Activated gamma-delta T cell treated with anti-CD3 and anti-CD28 coated beads, Interleukin-2, amount 50 U/mL, for 16 hours (primary cell): ENCODE results near the gene MORC1.
"Not testable (repeated sequence)": the region's sequence is repeated elsewhere in the genome, so short reads cannot be mapped to it uniquely, and the experiment has no call there.

Experiments
- DNase-seq: peaks from one replicate; pipeline ENCODE4 v3.0.0-alpha.2; 2020; ENCODE audit warnings: low read depth

MORC1 gene

DNA sequence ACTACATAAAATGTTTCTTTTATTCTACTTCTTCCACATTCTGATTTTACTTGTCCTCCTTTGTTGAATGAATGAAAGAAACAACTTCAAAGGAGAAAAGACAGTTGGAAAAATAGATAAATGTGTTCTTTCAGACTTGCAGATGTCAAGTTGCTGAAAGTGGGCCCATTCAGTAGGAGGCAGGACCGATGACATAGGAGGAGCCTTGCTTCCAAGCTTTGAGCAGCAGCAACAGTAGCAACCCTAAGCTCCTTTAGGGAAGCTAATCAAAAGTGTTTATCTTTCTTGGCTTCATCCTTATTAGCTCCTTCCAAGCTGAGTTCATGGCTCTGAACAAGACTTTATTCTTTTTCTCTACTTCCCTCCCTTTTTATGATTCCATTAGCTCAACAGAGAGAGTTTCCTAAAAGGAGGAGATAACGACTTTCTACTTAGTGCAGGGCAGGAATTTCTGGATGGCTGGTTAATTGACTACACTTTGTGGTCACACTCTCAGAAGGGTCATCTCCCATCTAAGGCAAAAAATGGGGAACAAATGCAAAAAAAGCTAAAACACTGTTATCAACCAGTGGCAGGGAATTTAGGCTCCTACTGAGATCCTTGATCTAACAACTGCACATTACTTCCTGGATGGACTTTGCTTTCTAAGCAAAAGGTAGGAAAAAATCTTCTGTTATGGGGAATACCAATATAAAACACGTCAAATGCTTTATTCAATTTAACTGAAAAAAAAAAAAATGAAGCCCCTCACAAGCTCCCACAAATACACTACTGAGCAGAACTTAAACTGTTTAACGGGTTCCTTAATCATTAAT, 4.8 kb downstream of the MORC1 start:
- no peak for DNase-seq

DNA sequence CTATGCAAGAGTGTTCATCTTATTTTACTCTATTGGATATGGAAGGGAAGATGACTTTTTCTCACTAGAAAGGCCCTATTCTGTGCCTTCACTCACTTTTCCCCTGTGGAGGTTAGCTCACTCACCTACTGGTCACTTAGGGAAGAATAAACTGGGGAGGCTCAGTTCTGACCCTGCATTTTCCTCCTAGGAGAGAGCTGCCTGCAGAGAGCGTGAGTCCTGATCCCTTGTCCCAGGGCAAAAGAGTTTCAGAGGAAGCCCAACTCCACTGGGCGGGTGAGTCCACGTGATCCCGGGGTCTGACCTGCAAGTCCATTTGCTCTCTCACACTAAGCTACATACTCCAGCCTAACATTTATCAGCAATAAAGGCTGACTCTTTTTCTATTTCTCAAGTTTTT, 8.4 kb downstream of the MORC1 start:
- no peak for DNase-seq

DNA sequence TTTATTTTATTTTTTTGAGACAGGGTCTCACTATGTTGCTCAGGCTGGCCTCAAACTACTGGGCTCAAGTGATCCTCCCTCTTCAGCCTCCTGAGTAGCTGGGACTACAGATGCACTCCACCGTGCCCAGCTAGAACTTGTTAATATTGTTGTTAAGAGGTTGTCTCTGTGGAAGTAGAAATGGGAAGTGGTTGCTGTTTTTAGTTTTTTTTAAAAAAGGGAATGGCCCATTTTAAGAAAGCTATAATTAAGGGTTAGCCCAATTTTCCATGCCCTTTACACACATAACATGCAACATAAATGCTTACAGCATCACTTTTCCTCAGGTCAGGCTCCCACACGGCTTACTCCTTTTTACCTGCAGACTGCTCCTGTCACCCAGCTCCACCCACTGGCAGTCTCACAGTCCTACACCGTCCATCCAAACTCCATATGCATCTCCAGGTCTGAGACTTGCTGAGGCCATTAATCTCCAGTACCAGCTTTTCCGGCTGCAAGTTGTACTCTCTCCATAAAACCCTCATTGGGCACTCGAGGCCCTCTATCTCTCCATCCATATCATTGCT, 19.8 kb downstream of the MORC1 start:
- no peak for DNase-seq

DNA sequence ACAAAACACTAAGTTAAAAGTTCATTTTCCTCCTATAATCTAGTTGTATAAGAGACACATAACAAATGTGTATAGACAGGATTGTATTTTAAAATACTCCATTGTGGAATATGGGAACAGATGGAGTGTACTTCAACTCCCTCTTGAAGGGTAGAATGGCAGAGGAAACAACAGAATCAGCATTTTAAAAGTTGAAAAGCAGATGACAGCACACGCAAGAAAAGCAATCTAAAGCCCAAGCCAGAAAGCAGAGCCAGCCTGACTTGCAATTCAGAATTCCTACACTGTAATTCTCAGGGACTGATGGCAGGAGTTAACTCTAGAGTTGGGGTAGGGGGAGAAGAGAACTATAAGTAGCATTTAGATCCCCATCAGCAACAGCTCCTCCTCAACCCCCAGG, 22.8 kb downstream of the MORC1 start:
- DNase-seq: no peak

DNA sequence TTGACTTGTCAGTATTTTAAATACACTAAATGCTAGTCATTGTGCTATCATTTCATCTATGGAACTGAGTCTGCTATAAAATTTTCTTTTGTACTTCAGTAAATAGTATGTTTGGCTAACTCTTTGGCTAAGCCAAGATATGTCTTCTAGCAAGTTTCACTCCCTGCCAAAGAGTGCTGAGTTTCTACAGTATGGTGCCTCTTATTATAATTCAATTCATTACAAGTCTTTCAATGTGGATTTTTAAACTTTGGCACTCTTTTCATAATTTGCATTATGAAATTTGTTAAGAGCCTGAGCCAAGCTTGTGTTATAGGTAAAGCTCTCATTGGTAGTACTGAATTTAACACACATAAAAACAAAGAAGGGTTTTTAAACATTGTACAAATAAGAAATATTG, 24.4 kb downstream of the MORC1 start:
- no peak for DNase-seq

DNA sequence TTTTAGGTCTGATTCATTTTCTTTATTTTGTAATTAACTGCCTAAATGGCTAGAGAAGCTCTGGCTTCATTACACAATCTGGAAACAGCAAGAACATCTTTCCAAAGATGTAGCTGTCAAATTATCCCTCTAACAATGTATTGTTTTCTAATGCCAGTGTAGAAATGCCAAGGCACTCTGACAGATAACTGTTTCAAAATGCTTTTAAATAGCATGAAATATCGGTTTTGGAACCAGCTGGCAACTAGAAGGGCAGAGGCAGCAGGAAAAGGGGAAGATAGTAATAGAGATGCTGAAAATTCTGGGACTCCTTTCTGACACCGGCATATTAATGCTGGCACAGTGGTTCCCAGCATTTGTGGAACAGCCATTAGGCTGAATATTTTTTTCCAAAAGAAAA, 26.1 kb downstream of the MORC1 start:
- no peak for DNase-seq

DNA sequence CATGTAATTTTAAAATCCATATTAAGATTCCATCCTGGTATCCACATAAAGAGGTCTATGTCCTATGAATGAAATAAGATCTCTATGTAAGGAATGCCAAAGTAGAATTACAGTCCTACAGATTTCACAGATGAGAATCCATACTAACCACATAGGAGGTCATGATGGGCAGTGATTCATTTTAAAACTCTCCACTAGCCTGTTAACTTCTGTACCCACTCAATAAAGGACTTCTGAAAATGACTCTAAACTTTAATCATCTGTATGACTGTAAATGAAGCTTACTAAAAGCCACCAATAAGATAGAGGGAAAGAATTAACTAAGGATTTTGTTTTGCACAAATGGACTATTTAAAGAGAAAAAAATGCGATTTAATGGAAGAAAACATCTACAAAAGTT, 28.7 kb downstream of the MORC1 start:
- no peak for DNase-seq

DNA sequence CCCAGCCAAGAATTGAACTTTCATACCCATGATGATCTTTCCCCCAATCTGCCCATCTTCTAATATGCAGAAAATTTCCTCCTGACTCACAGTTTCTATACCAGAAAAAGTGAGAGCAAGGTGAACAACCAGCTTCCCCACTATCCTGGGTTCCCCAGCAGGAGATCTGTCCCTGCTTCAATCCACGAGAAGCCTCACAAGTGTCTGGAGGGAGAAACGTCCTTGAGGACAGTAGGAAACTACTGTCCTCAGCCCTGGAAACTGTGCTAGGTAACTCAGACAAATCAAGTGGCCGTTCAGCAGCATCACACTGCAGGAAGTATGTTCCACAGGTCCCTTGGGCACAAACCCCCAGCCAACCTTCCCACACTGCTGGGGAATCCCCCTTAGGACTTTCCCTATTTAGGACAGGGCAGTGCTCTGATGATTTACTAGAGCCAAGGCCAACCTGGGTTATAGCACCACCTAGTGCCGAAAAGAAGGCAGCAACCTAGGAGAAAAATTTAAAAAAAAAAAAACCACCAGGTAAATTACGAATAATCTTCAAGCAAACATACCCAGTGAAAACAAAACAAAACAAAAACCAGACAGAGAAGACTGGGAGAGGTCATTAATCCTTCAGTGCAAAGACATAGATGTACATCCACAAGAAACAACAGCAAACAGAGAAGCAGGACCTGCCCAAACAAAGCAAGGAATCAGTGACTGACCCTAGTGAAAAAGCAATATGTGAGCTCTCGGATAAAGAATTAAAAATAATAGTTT, 36.0 kb downstream of the MORC1 start:
- DNase-seq: no peak

DNA sequence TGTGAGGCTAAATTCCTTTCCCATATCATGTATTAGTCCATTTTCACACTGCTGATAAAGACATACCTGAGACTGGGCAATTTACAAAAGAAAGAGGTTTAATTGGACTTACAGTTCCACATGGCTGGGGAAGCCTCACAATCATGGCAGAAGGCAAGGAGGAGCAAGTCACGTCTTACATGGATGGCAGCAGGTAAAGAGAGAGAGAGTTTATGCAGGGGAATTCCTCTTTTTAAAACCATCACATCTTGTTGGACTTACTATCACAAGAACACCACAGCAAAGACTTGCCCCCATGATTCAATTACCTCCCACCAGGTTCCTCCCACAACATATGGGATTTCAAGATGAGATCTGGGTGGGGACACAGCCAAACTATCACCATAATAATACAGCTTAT, 37.8 kb downstream of the MORC1 start:
- DNase-seq: not testable (repeated sequence)

DNA sequence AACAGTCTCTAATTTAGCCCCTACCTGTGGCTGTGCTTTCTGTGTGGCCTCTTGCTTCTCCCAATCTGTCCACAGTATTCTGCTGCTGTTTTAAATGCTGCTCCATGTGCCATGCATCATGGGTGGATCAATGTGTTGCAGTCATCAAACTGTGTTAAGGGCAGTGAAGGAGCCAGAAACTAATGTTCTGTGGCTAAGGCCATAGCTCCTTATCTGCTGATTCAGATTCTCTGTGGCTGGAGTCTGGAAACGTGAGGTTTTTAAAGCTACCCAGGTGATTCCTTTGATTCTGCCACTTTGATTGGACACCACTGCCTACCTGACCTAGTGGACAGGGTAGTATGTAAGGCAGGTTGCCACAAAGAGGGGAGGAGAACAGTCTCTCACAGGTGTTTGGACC, 44.8 kb downstream of the MORC1 start:
- no peak for DNase-seq

DNA sequence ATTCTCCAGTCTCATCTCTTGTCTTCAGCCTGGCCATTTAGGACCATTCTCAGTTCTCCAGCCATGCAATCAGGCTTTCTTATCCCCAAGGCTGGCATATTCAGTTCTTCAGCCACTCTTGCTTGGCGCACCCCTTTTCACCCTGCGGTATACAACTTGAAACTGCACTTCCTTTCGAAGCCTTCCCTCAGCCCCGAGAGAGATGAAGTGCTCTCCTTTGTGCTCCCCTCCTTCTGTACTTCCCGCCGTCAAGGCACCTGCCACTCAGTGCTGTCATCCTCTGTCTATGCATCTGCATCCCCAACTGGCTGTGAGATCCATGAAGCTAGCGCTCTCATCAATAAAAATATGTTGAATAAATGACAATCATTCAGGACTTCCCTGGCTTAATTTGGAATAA, 45.7 kb downstream of the MORC1 start:
- DNase-seq: no peak

DNA sequence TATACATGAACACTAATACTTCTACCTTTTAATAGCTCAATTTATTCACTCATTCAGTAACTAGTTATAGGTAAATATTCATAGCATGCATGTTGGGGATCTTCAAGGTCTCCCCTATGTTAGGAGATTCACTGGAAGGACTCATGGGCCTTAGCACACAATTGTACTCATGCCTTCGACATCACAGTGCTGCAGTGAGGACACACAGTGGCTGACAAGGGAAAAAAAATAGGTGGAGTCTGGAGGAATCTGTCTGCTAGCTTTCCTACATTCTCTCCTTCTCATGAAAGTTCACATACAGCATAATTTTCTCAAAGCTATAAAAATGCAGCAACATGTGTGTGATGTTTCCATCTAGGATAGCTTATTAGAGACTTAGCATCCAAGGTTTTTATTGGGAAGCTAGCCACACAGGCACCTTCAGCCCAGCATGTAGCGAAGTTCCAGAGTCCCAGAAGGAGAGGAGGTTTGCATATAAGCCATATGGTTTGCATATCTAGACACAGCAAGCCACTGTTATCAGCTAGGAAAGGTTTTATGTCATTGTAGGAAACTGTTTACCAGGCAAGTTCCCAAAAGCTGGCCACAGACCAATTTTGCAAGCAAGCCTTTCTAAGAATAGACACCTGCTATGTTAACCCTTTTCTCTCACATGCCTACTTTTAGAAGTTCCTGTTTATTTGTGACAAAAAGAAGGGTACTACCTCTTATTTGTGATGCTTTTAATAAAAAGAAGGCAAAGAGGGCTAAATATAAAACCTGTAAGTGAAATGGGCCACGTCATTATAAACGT, 46.4 kb downstream of the MORC1 start:
- no peak for DNase-seq

DNA sequence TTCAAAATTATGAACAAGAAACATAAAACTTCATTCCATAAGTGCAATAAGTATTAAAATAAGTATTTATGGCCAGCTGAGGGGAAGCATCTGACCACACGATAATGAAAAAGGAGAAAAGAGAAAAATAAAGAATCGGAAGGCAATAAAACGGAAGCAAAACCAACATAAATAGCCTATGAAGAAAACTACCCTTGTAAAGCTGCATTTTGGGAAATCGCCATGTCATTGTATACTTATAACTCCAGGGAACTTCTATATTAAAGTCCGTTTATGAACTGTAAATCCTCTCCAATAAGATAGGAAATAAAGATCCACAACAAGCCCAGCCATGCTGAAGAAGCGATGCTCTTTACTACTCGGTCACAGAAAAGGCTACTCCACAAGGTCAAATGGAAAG, 47.7 kb downstream of the MORC1 start:
- DNase-seq: no peak

DNA sequence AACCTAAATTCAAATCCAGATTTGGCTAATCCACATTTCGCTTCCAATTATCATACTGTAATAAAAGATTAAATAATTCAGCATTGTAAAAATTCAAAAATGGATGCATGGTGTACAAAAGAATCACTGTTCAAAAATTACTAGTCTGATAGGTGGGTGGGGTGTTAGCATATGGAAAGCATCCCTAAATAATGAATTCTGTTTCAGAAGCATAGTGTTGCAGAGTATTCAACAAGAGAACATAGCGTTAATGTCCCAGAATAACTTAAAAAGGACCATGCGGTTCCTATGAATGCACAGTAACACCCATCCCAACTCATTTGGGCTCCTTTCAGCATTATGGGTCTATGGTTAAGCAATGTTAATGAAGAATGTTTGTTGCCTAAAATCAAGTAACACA, 51.1 kb downstream of the MORC1 start:
- no peak for DNase-seq

DNA sequence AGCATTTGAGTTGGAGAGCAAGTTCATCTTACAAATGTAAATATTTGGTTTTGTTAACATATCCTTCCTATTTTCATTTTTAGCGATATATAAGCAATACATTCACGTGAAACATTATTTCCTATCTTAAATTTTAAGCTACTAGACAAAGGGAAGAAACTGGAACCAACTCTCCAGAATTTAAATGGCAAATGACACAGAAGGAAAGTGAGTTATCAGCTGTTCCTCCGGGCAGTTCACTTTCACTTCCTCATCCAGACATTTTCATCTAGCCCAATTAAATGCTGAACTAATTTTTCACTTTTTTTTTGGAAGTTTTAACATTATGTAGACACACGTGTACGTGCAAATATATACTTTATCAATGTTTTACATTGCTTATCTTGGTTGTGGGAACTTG, 58.7 kb downstream of the MORC1 start:
- no peak for DNase-seq

DNA sequence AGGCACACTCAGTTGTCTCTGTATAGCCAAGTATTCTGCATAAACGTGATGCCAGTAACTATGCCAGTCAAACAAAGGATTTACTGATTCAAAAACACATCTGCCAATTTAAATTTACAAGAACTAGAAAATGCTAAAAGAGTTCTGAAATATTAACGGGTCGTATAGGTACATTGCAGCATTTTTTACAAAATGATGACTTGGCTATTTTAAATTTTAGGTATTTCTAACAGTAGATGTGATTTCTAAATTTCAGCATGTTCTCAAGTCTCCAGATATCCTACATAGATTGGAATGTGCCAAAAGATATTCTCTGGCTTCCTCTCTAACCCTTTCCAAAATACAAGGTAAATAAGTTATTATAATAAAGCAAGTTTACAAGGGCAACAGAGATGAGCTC, 60.3 kb downstream of the MORC1 start:
- no peak for DNase-seq

DNA sequence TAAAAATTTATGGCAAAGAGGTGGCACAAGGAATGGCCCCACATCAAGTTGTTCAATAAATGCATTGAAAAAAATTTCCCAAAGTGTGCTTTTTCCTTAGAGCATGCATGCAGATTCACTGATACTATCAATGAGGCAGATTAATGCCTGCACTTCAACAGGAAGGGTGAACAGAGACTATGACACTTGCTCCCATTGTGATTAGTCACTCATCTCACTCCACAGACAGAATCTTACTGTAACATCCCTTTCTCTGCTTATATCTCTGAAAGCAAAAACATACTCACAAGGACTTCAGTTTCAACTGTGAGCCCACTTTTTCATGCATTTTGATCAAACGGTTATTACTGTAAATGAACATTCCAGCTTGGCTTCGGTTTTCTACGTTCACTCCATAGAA, 60.9 kb downstream of the MORC1 start:
- no peak for DNase-seq

DNA sequence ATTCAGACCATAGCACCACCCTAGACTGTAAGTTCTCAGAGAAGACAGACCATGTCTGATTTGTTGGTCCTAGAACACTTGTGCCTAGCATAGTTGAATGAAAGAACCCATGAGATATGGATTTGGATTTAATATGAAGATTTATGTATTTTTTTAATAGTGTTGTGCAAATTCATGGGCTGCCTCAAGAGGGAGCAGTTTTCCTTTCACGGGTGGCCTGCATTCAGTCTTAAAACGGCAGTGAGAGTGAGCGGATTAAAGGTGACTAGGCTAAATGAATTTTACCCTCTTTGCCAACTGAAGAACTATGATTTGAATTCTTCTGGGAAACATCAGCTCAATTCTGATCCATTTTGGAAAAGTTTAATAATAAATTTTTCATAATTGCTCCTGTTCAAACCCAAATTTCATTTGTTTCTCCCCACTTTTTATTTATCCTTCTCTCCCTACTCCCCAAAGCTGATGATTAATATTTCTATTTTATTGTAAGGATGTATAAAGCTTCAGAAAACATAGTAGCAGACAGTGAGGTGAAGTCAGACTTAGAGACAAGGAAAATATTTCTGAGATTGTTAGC, 67.3 kb downstream of the MORC1 start:
- DNase-seq: no peak

DNA sequence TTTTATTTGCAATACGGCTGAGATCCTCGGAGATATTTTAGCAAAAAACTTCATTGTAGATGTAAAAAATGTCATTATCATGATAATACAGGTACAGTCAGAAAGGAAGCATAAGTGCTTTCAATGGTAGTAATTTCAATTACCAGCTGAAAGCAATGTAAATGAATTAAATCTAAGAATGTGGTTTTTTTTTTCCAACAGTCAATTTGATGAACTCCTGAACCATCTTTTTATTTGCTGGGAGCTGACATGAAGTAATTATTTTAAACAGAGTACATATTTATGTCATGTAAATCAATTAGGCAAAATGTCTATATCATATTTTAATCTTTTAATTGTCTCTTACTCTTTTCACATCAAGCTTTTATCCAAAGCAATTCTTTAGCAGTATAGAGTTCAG, 70.6 kb downstream of the MORC1 start:
- DNase-seq: no peak

DNA sequence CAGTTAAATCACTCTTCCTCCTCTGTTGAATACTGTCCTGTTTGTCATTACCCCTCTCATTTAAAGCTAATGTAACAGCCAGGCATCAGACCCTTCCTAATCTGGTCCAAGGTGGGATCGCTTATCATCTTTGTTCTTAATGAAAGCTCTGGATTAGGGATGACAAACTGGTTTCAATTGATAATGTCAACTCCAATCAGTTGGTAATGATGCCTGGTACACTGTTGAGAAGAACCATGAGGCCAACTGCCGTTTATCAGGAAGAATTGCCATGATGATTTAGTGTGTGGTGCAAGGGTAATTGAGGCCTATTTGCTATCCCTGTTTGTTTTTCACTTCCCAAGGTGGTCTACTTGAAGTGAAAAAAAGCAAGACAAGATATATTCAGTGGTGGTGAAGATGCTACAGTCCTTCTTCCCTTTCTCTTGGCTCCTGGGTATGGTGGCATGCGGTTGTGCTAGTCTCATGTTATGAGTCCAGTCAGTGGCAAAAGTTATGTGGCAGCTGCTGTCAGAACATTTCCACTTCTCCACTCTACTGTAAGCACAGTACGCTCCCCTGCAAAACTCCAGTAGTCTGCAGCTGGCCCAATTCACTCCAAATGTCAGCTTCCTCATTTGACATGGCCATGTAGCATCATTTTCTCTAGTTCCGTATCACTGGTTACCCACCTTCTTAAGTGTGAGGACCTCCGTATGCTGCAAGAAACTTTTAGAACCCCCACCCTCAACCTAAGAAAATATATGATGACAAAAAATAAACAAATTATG, 72.5 kb downstream of the MORC1 start:
- DNase-seq: no peak

DNA sequence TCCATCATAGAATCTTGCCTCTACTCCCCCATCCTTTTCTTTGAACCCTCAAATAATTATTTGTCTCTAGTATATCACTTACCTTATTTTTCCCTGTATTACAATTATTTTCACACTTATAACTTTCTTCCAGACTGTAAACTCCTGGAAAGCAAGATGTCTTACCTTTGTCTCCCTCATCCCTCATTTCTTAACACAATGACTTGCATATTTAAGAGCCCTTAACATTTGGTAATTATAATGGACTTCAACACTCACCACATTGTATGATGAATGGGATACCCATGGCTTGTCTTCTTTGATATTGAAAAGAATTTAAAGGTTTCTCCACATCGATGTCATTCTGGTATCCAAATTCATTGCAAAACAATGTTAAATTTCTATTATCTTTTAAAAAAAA, 82.9 kb downstream of the MORC1 start:
- no peak for DNase-seq
